Uterus (tissue), 4 donors: ENCODE results near the gene NOS1AP. TPM values are rescaled to one million over a fixed set of nuclear protein-coding genes. Genes with fewer than 3 reads are reported as not detected.

ENCODE experiments used
- DNase-seq, 2 donors: peaks; one replicate each; pipeline ENCODE4 v3.0.0-alpha.2; 2019 to 2020
- H3K27ac ChIP-seq, 2 donors: fragments of 200-600 bp; sonication (generic); 1 replicate in 1 of 2; 2 replicates in 1 of 2; pipeline ENCODE4 v1.5.1; 2016 to 2018
- H3K27me3 ChIP-seq, 2 donors: fragments of 200-600 bp; sonication (generic); one replicate each; pipeline ENCODE4 v1.5.1; 2018 to 2019; ENCODE audit warnings: control low read depth in 1 of 2
- H3K36me3 ChIP-seq, 2 donors: fragments of 200-600 bp; sonication (generic); one replicate each; pipeline ENCODE4 v1.5.1; 2019; ENCODE audit warnings: control low read depth in 1 of 2
- H3K4me1 ChIP-seq, 2 donors: fragments of 200-600 bp; sonication (generic); one replicate each; pipeline ENCODE4 v1.5.1; 2018 to 2019; ENCODE audit warnings: control low read depth in 1 of 2
- H3K4me3 ChIP-seq, 2 donors: fragments of 200-600 bp; sonication (generic); 1 replicate in 1 of 2; 2 replicates in 1 of 2; pipeline ENCODE4 v1.5.1; 2018 to 2019; ENCODE audit warnings: mild to moderate bottlenecking in 1 of 2
- H3K9me3 ChIP-seq, 2 donors: fragments of 200-600 bp; sonication (generic); one replicate each; pipeline ENCODE4 v1.5.1; 2019; ENCODE audit warnings: control low read depth in 1 of 2
- POLR2A ChIP-seq, 2 donors: fragments of 450-650 bp; IDR thresholded peaks; one replicate each; pipeline ENCODE4 v1.6.1; 2016; ENCODE audit warnings: antibody characterized with exemption in 2 of 2, mild to moderate bottlenecking in 1 of 2, moderate library complexity in 1 of 2
- intact Hi-C: fragments of 100-400 bp; cut with DNase I; formaldehyde crosslinking; loops from one replicate; pipeline ENCODE4 v1.15.1; 2023; ENCODE audit warnings: low total_unique reads
- total RNA-seq, 4 donors: library from RNA; depleted of rRNA in 3 of 4; stranded (reverse); fragments of >200 nt in 3 of 4; gene quantifications; one replicate each; pipeline versions ENCODE4 v1.1.0 to v1.2.4, GENCODE V29; 2014 to 2023
- TF ChIP-seq, protein P1 (sequence below), 4 experiments: fragments of 200-600 bp in 2 of 4; fragments of 450-650 bp in 2 of 4; sonication (generic) in 2 of 4; IDR thresholded peaks; one replicate each; pipeline ENCODE4 v1.5.1; 2016 to 2019; ENCODE audit warnings: antibody characterized with exemption in 4 of 4, mild to moderate bottlenecking in 2 of 4, moderate library complexity in 1 of 4
- donor health status: DM: yes; HTN: yes; CAD: no.

NOS1AP gene
- total RNA-seq, 4 donors from 2014 or later, result under 0.01 to 5.3 (median 1.9) TPM; not detected in 1

GRCh38 chr1:162384116-162384515 is 314.6 kb downstream of the NOS1AP start:
- intact Hi-C loops, result no loop called here
- Histone ChIP-seq H3K4me1 (no peaks in the 10 kb centered on the region), H3K36me3 (no peaks in the 10 kb centered on the region), H3K27ac (no peak overlapping the region), H3K9me3 (no peaks in the 10 kb centered on the region), H3K4me3 (no peak overlapping the region), H3K27me3 (no peaks in the 10 kb centered on the region)
- TF ChIP-seq POLR2A (IDR thresholded peaks at IDR 0.05), result no peak
- TF ChIP-seq, protein P1, sequence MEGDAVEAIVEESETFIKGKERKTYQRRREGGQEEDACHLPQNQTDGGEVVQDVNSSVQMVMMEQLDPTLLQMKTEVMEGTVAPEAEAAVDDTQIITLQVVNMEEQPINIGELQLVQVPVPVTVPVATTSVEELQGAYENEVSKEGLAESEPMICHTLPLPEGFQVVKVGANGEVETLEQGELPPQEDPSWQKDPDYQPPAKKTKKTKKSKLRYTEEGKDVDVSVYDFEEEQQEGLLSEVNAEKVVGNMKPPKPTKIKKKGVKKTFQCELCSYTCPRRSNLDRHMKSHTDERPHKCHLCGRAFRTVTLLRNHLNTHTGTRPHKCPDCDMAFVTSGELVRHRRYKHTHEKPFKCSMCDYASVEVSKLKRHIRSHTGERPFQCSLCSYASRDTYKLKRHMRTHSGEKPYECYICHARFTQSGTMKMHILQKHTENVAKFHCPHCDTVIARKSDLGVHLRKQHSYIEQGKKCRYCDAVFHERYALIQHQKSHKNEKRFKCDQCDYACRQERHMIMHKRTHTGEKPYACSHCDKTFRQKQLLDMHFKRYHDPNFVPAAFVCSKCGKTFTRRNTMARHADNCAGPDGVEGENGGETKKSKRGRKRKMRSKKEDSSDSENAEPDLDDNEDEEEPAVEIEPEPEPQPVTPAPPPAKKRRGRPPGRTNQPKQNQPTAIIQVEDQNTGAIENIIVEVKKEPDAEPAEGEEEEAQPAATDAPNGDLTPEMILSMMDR (IDR thresholded peaks at IDR 0.05), result no peak
- DNase-seq, result no peak

GRCh38 chr1:162384601-162385279 is 315.2 kb downstream of the NOS1AP start:
- intact Hi-C loops, result no loop called here
- Histone ChIP-seq H3K4me3 (no peak overlapping the region), H3K36me3 (no peaks in the 10 kb centered on the region), H3K27me3 (no peaks in the 10 kb centered on the region), H3K4me1 (no peaks in the 10 kb centered on the region), H3K9me3 (no peaks in the 10 kb centered on the region), H3K27ac (no peak overlapping the region)
- no peak for DNase-seq
- TF ChIP-seq, protein P1 (IDR thresholded peaks at IDR 0.05), result no peak
- no peak for TF ChIP-seq POLR2A (IDR thresholded peaks at IDR 0.05)

DNA sequence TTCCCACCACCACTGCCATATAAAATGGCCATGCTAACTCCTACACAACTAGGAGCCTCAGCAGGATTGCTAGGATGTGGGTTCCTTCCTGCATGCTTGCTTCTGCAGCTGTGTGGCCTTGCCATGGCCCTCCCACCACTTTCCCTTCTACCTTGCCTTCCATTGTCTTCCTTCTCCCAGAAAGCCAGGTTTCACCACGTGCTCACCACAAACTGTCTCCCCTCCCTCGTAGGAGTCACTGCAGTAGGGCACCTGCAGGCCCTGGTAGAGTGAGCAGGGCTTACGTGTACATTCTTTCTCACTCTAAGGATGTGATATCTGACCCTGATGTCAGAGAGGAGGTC is 315.8 kb downstream of the NOS1AP start:
- no peaks in the 10 kb centered on the region for H3K4me1 ChIP-seq
- H3K27ac ChIP-seq, result no peak overlapping the region
- intact Hi-C loops, result no loop called here
- no peaks in the 10 kb centered on the region for H3K9me3 ChIP-seq
- no peaks in the 10 kb centered on the region for H3K27me3 ChIP-seq
- TF ChIP-seq, protein P1 (IDR thresholded peaks at IDR 0.05), result no peak
- TF ChIP-seq POLR2A (IDR thresholded peaks at IDR 0.05), result no peak
- no peaks in the 10 kb centered on the region for H3K36me3 ChIP-seq
- no peak overlapping the region for H3K4me3 ChIP-seq
- DNase-seq, result no peak

- Histone ChIP-seq H3K36me3 (no peaks in the 10 kb centered on the region), H3K27me3 (no peaks in the 10 kb centered on the region), H3K4me1 (no peaks in the 10 kb centered on the region), H3K4me3 (no peak overlapping the region), H3K27ac (no peak overlapping the region), H3K9me3 (no peaks in the 10 kb centered on the region)
- intact Hi-C loops, result no loop called here
- TF ChIP-seq, protein P1 (IDR thresholded peaks at IDR 0.05), result no peak
- TF ChIP-seq POLR2A (IDR thresholded peaks at IDR 0.05), result no peak
- DNase-seq, result no peak
Measured at GRCh38 chr1:162385702-162386101, 316.2 kb downstream of the NOS1AP start.

DNA sequence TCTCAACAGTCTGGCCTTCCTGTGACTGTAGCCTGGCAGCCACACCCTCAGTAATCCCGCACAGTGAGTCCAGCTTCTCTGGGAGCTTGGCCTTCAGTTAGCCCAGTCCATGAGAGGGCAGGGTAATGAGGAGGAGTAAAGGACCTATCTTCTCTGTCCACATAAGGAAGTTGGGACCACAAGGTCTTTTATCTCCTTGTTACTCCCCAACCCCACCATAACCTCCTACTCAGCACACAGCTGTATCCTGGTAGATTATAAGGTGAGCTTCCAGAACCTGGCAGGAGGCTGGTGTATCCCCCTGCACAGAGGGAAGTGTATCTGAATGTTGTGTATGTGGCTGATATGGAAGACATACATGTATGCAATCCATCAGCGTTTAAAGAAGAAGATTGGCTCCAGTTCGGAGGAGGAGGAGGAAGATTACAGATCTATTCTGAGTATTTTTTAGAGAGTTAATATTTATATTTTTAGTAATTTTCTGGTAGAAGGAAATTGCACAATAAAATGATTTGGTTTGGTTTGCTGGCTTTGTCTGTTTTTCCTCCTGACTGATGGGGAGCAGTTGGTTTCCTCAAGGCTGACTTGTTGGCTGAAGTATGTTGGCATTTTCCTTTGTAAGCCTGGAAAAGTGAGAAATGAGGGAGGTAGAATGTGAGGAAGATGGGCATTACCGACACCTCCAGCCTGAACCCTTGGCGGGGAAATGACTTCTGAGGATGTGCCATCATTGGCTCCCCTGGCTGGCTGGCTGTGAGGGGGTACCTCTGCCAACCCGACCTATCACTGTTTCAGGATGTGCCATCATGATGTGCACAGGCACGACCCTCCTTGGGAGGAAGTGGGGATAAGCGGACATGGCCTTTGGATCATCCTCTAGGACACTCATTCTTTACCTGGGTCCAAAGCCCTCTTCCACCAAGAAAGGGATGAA is 317.1 kb downstream of the NOS1AP start:
- TF ChIP-seq, protein P1 (IDR thresholded peaks at IDR 0.05), result no peak
- TF ChIP-seq POLR2A (IDR thresholded peaks at IDR 0.05), result no peak
- intact Hi-C loops, result no loop called here
- no peak for DNase-seq
- Histone ChIP-seq H3K4me1 (no peaks in the 10 kb centered on the region), H3K27ac (no peak overlapping the region), H3K9me3 (no peaks in the 10 kb centered on the region), H3K4me3 (no peak overlapping the region), H3K27me3 (no peaks in the 10 kb centered on the region), H3K36me3 (no peaks in the 10 kb centered on the region)
